HCT116 (cell line): Measurements from ENCODE around the gene FSCN2. TPM values are rescaled to one million over a fixed set of nuclear protein-coding genes. Genes with fewer than 3 reads are reported as not detected.

Source experiments
- ATAC-seq: fragments of 200-7000 bp; cut with Tn5 transposase; 2 replicates; pipeline ENCODE4 v1.9.1; 2020; ENCODE audit warnings: mild to moderate bottlenecking, moderate library complexity
- BruUV-seq: library from RNA; stranded (reverse); fragments of 400-500 nt; replicated peaks from 2 replicates; lab custom pipeline; 2021; lab: Mats Ljungman, UMichigan
- CTCF ChIA-PET: fragments of 300-600 bp; sonication (Branson Sonifier 250); formaldehyde crosslinking; loops from one replicate; lab custom pipeline; 2021; ENCODE audit warnings: antibody characterized with exemption; lab: Charles Lee
- POLR2A ChIA-PET: fragments of 300-600, 350-600 bp; sonication (Branson Sonifier 250); formaldehyde crosslinking; loops from one replicate; lab custom pipeline; 2021; ENCODE audit warnings: antibody characterized with exemption; lab: Charles Lee
- RAD21 ChIA-PET, 2 experiments: fragments of 300-600 bp; sonication (Branson Sonifier 250); formaldehyde crosslinking; loops; one replicate each; lab custom pipeline; 2023; ENCODE audit warnings: low total read pairs in 2 of 2; ENCODE audit not compliant: uncharacterized antibody in 2 of 2, unreplicated experiment in 2 of 2, low non-redundant PET in 1 of 2; lab: Charles Lee
- DNase-seq: peaks from one replicate; pipeline ENCODE4 v3.0.0-alpha.2; 2010; ENCODE audit warnings: low read depth, low spot score
- H2AFZ ChIP-seq: fragments of 200-600 bp; shearing (Covaris generic), sonication (generic); 2 replicates; pipeline ENCODE4 v1.6.1; 2017; ENCODE audit warnings: low read depth, mixed run types, mixed read lengths, antibody characterized with exemption, low read length; ENCODE audit not compliant: poor library complexity, severe bottlenecking
- H3K27ac ChIP-seq: 2 replicates; pipeline ENCODE4 v1.5.1; 2012; ENCODE audit warnings: low read depth, low read length
- H3K27me3 ChIP-seq: fragments of 200-600 bp; sonication (generic); 2 replicates; pipeline ENCODE4 v1.6.1; 2016; ENCODE audit warnings: mixed run types, low read length, mixed read lengths; ENCODE audit not compliant: insufficient read depth
- H3K36me3 ChIP-seq, 2 experiments: fragments of 200-500 bp in 1 of 2; fragments of 200-600 bp in 1 of 2; sonication (Bioruptor generic) in 1 of 2; sonication (generic) in 1 of 2; 2 replicates each; pipeline versions ENCODE4 v1.5.1 to v1.6.1; 2014 to 2016; ENCODE audit warnings: low read length in 2 of 2, inconsistent platforms in 1 of 2, mixed read lengths in 1 of 2, mixed run types in 1 of 2; ENCODE audit not compliant: insufficient read depth in 2 of 2, control insufficient read depth in 1 of 2
- H3K4me1 ChIP-seq, 2 experiments: fragments of 200-600 bp in 1 of 2; sonication (generic) in 1 of 2; 2 replicates each; pipeline versions ENCODE4 v1.5.1 to v1.6.1; 2012 to 2017; ENCODE audit warnings: low read length in 2 of 2, inconsistent platforms in 1 of 2, mild to moderate bottlenecking in 1 of 2, mixed read lengths in 1 of 2, mixed run types in 1 of 2, moderate library complexity in 1 of 2; ENCODE audit not compliant: insufficient read depth in 2 of 2, control insufficient read depth in 1 of 2
- H3K4me2 ChIP-seq: fragments of 200-600 bp; sonication (generic); 2 replicates; pipeline ENCODE4 v1.6.1; 2017; ENCODE audit warnings: mixed run types, low read length, mixed read lengths
- H3K4me3 ChIP-seq, 2 experiments: fragments of 200-600 bp in 1 of 2; sonication (generic) in 1 of 2; replicated peaks in 1 of 2; 2 replicates each; pipeline ENCODE4 v1.5.1; 2011 to 2016; ENCODE audit warnings: low read length in 2 of 2, control low read depth in 1 of 2, low read depth in 1 of 2, mild to moderate bottlenecking in 1 of 2, mixed read lengths in 1 of 2, mixed run types in 1 of 2
- H3K79me2 ChIP-seq: fragments of 200-600 bp; sonication (generic); 2 replicates; pipeline ENCODE4 v1.6.1; 2017; ENCODE audit warnings: mild to moderate bottlenecking, mixed run types, low read length, moderate library complexity, mixed read lengths; ENCODE audit not compliant: insufficient read depth
- H3K9ac ChIP-seq: fragments of 200-600 bp; sonication (generic); 2 replicates; pipeline ENCODE4 v1.6.1; 2016; ENCODE audit warnings: low read length, mixed read lengths
- H3K9me2 ChIP-seq: fragments of 200-600 bp; sonication (generic), shearing (Covaris generic); 2 replicates; pipeline ENCODE4 v1.6.1; 2017; ENCODE audit warnings: mixed run types, mild to moderate bottlenecking, moderate library complexity; ENCODE audit not compliant: insufficient read depth
- H3K9me3 ChIP-seq, 2 experiments: fragments of 200-500 bp in 1 of 2; fragments of 200-600 bp in 1 of 2; sonication (Bioruptor generic) in 1 of 2; sonication (generic) in 1 of 2; 2 replicates each; pipeline ENCODE4 v1.6.1; 2014 to 2017; ENCODE audit warnings: low read length in 2 of 2, mixed read lengths in 2 of 2, inconsistent platforms in 1 of 2, low read depth in 1 of 2, mild to moderate bottlenecking in 1 of 2, mixed run types in 1 of 2, moderate library complexity in 1 of 2; ENCODE audit not compliant: control insufficient read depth in 1 of 2, insufficient read depth in 1 of 2
- H4K20me1 ChIP-seq: fragments of 200-600 bp; sonication (generic), shearing (Covaris generic); 2 replicates; pipeline ENCODE4 v1.6.1; 2017; ENCODE audit warnings: mixed run types, mild to moderate bottlenecking, moderate library complexity; ENCODE audit not compliant: insufficient read depth
- CEBPB ChIP-seq: IDR thresholded peaks from 2 replicates; pipeline ENCODE4 v1.6.1; 2012; ENCODE audit warnings: low read depth
- EGR1 ChIP-seq: IDR thresholded peaks from 2 replicates; pipeline ENCODE4 v1.6.1; 2012; ENCODE audit warnings: low read depth
- ELF1 ChIP-seq: IDR thresholded peaks from 2 replicates; pipeline ENCODE4 v1.6.1; 2012; ENCODE audit warnings: low read depth, borderline replicate concordance
- FOSL1 ChIP-seq: IDR thresholded peaks from 2 replicates; pipeline ENCODE4 v1.6.1; 2012; ENCODE audit warnings: low read depth
- MAX ChIP-seq: IDR thresholded peaks from 2 replicates; pipeline ENCODE4 v1.6.1; 2012
- SIN3A ChIP-seq: IDR thresholded peaks from 2 replicates; pipeline ENCODE4 v1.6.1; 2012; ENCODE audit warnings: low read depth
- SP1 ChIP-seq: IDR thresholded peaks from 2 replicates; pipeline ENCODE4 v1.6.1; 2012; ENCODE audit warnings: low read depth
- TCF7L2 ChIP-seq: IDR thresholded peaks from 2 replicates; pipeline ENCODE4 v1.7.0; 2011; ENCODE audit warnings: borderline replicate concordance, inconsistent platforms; ENCODE audit not compliant: insufficient read depth, insufficient read length; ENCODE audit errors: extremely low read depth
- YY1 ChIP-seq: IDR thresholded peaks from 2 replicates; pipeline ENCODE4 v1.6.1; 2011; ENCODE audit warnings: low read length, low read depth, moderate library complexity, mild to moderate bottlenecking; ENCODE audit not compliant: insufficient replicate concordance; ENCODE audit errors: extremely low read depth
- ZFX ChIP-seq: fragments of 450-650 bp; IDR thresholded peaks from 2 replicates; pipeline ENCODE4 v1.6.1; 2017
- ZNF274 ChIP-seq: fragments of 200-500 bp; sonication (Bioruptor generic); IDR thresholded peaks from 2 replicates; pipeline ENCODE4 v1.6.1; 2014; ENCODE audit warnings: mild to moderate bottlenecking, low read depth, low read length, inconsistent platforms
- intact Hi-C: fragments of 100-400 bp; cut with micrococcal nuclease; formaldehyde crosslinking; loops from 2 replicates; pipeline ENCODE4 v1.10.0; 2022
- total RNA-seq: library from RNA; stranded (reverse); gene quantifications from one replicate; pipeline ENCODE4 v1.2.1, GENCODE V29; 2021; ENCODE audit not compliant: unreplicated experiment
- TF ChIP-seq, protein P1 (sequence below): IDR thresholded peaks from 2 replicates; pipeline ENCODE4 v1.6.1; 2012; ENCODE audit warnings: low read depth

FSCN2 gene
- total RNA-seq, 1 experiment from 2014 or later, result 10.1 TPM

- H3K4me2 ChIP-seq, result no peak overlapping the region
- no peak overlapping the region for H3K4me3 ChIP-seq
- RAD21 ChIA-PET, result no interaction called here
- no peaks in the 10 kb centered on the region for H3K9me2 ChIP-seq
- H2AFZ ChIP-seq, result no peak overlapping the region
- H3K36me3 ChIP-seq, result no peaks in the 10 kb centered on the region
- CTCF ChIA-PET, result no interaction called here
- no TSS peak for BruUV-seq
- no peak overlapping the region for H3K9ac ChIP-seq
- ATAC-seq (no peak), DNase-seq (no peak)
- no peaks in the 10 kb centered on the region for H3K79me2 ChIP-seq
- H3K27me3 ChIP-seq, result no peaks in the 10 kb centered on the region
- no peak overlapping the region for H3K27ac ChIP-seq
- intact Hi-C loops, result no loop called here
- H4K20me1 ChIP-seq, result no peaks in the 10 kb centered on the region
- H3K4me1 ChIP-seq, result peaks cover 0 to 10% of the 10 kb centered on the region in 2 experiments; a peak in 1 of 4 replicates
- POLR2A ChIA-PET, result interaction anchor here (1.5 kb wide), 1 partner anchor 10 kb away, joined by 4 read pairs; the partner anchor contains the start of gene ACTG1
- H3K9me3 ChIP-seq, result no peaks in the 10 kb centered on the region
- TF ChIP-seq FOSL1, result no peak
- no peak for TF ChIP-seq EGR1
- TF ChIP-seq ZNF274, result no peak
- no peak for TF ChIP-seq YY1
- TF ChIP-seq SIN3A, result no peak
- no peak for TF ChIP-seq SP1
- TF ChIP-seq TCF7L2, result no peak
- no peak for TF ChIP-seq MAX
- no peak for TF ChIP-seq CEBPB
- TF ChIP-seq, protein P1, sequence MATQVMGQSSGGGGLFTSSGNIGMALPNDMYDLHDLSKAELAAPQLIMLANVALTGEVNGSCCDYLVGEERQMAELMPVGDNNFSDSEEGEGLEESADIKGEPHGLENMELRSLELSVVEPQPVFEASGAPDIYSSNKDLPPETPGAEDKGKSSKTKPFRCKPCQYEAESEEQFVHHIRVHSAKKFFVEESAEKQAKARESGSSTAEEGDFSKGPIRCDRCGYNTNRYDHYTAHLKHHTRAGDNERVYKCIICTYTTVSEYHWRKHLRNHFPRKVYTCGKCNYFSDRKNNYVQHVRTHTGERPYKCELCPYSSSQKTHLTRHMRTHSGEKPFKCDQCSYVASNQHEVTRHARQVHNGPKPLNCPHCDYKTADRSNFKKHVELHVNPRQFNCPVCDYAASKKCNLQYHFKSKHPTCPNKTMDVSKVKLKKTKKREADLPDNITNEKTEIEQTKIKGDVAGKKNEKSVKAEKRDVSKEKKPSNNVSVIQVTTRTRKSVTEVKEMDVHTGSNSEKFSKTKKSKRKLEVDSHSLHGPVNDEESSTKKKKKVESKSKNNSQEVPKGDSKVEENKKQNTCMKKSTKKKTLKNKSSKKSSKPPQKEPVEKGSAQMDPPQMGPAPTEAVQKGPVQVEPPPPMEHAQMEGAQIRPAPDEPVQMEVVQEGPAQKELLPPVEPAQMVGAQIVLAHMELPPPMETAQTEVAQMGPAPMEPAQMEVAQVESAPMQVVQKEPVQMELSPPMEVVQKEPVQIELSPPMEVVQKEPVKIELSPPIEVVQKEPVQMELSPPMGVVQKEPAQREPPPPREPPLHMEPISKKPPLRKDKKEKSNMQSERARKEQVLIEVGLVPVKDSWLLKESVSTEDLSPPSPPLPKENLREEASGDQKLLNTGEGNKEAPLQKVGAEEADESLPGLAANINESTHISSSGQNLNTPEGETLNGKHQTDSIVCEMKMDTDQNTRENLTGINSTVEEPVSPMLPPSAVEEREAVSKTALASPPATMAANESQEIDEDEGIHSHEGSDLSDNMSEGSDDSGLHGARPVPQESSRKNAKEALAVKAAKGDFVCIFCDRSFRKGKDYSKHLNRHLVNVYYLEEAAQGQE, result no peak
- no peak for TF ChIP-seq ZFX
- TF ChIP-seq ELF1, result no peak
Observed at GRCh38 chr17:81502471-81503017, 25.6 kb upstream of the FSCN2 start.
